HG02588 (cell line): ENCODE data around the gene TNS3.
"Not testable (repeated sequence)": the region's sequence is repeated elsewhere in the genome, so short reads cannot be mapped to it uniquely, and the experiment has no call there.

Experiments
- ATAC-seq: cut with Tn5 transposase; IDR thresholded peaks from one replicate; pipeline ENCODE4 v1.9.1; 2021; ENCODE audit warnings: mild to moderate bottlenecking, moderate library complexity; ENCODE audit not compliant: unreplicated experiment

Gene TNS3

DNA sequence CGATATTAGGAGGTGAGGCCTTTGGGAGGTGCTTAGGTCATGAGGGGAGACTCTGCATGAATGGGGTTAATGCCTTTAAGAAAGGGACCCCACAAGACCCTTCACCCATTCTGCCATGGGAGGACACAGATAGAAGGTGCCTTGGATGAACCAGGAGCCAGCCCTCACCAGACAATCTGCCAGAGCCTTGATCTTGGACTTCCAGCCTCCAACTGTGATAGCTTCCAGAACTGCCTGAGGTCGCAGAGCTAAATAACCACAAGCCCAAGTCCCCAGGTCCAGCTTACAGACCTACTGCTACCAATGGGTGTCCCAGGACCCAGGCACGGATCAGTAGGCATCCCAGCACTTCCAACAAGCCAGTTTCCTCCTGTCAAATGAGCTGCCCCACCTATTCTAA lies 37.5 kb downstream of the TNS3 start:
- no peak for ATAC-seq

GRCh38 chr7:47543714-47544113 lies 38.2 kb downstream of the TNS3 start:
- no peak for ATAC-seq

GRCh38 chr7:47543056-47543455 lies 38.9 kb downstream of the TNS3 start:
- no peak for ATAC-seq

DNA sequence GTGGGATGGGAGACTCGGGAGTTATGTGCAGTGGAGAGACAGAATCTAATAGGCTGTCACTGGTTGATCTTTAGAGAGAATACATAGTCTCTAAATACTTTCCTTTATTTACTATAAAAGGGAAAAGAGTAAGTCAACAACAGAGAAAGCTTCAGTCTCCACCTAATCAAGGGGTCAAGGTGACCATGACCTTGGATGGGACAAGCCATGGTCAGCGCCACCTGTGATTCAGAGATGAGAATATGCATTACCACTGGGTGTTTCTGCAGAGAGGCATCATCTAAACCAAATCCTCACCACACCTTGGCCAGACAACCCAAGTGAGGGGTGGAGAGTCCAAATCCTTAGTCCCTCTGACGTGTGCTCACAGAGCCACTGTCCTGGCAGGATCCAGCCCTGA lies 39.9 kb downstream of the TNS3 start:
- no peak for ATAC-seq

- not testable (repeated sequence) for ATAC-seq
Measured at GRCh38 chr7:47541485-47541884, 40.4 kb downstream of the TNS3 start.

- no peak for ATAC-seq
Measured at GRCh38 chr7:47540387-47541350, 41.2 kb downstream of the TNS3 start.

- ATAC-seq = no peak
Measured at GRCh38 chr7:47540053-47540386, 41.9 kb downstream of the TNS3 start.

DNA sequence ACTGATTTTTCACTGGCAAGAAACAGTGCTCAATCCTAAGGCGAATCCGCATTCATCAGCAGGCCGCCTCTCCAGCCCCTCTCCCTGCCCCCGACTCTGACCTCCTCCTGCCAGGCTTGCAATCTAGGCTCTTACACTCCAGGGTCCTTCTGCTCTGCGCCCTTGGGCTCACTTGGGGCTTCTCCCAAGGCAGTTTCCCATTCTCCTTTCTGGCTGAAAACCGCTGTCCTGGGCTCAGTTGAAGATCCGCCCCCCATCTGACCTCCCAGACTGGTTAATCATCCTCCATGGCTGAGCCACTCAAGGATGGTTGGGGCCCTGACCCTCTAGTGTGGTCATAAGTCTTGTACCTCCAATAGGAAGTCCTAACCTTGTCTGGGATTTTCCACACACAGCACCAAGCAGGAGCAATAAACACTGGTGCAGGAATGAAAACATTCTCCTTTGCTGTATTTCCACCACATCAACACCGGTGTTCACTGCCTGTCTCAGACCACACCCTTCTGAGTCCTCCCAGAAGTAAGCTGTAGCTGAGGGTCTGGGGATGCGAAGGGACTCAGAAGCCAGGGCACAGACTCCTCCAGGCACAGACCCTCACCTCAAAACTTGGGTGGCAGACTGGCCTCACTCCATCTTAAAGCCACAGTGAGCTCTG lies 42.4 kb downstream of the TNS3 start:
- ATAC-seq = no peak

GRCh38 chr7:47538846-47539311 lies 43.0 kb downstream of the TNS3 start:
- no peak for ATAC-seq

GRCh38 chr7:47537716-47538675 lies 43.9 kb downstream of the TNS3 start:
- ATAC-seq = no peak

DNA sequence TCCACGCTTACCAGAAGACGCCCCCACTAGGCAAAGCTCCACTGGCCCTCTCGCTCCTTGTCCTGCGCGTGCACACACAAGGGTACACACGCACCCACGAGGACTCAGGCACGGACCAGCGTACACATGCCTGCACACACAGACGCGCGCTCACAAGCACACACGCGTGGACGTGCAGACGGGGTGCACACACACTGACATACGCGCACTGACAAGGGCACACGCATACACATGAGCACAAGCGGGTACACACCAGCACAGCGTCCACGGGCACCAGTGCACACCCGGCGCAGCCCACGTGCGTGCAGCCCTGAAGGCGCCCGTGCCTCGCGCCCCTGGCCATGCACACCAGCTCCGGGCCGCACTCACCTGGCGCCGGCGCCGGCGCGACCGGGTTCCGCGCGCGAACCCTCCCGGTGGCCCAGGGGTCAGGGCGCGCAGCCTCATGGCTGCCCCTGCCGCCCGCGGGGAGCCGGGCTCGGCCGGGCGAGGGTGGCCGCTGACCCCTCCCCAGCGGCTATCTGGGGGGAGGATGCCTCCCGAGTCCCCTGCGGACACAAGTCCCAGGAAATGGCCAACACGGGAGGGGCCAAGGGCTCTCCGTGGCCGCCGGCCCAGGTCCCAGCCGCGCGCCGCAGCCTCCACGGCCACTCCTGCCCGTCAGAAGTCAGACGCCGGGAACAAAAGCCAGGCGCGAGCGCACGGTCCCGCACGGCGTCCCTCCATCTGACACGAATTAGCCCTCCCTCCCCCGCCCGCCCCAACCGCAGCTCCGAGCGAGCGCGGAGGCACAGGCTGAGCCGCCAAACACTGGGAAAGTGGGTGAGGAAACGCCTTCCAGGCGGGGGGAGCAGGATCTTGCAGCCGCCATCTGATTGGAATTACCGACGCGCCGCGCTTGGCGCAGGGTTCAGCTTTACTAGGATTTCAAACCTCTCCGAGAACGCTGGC lies 45.0 kb downstream of the TNS3 start:
- ATAC-seq = no peak

GRCh38 chr7:47535704-47536628 lies 45.9 kb downstream of the TNS3 start:
- no peak for ATAC-seq

GRCh38 chr7:47535035-47535703 lies 46.7 kb downstream of the TNS3 start:
- ATAC-seq = no peak

GRCh38 chr7:47534322-47535034 lies 47.4 kb downstream of the TNS3 start:
- ATAC-seq = no peak

- ATAC-seq = no peak
Measured at GRCh38 chr7:47531584-47532492, 50.1 kb downstream of the TNS3 start.

- ATAC-seq = no peak
Measured at GRCh38 chr7:47529826-47530555, 51.9 kb downstream of the TNS3 start.
